Hematopoietic multipotent progenitor cell treated with erythropoietin and hydrocortisone succinate and interleukin-3 and kit ligand, for 8 days (in vitro differentiated cells): ENCODE results near the gene GMPR.
"Not testable (repeated sequence)": the region's sequence is repeated elsewhere in the genome, so short reads cannot be mapped to it uniquely, and the experiment has no call there.

Experiments used
- DNase-seq: peaks from one replicate; pipeline ENCODE4 v3.0.0-alpha.2; 2015

GMPR gene

GRCh38 chr6:16238057-16238962, at the start of gene GMPR:
Gene GMPR (plus strand): TSS chr6:16238587. CDS start chr6:16238694, 107 bp downstream.
- peak; percentile 89 for DNase-seq

- no peak for DNase-seq
Measured at GRCh38 chr6:16190214-16190613, 48.2 kb upstream of the GMPR start.

- DNase-seq, result no peak
Measured at GRCh38 chr6:16196260-16196983, 42.0 kb upstream of the GMPR start.

GRCh38 chr6:16196984-16197546, 41.3 kb upstream of the GMPR start:
- no peak for DNase-seq

- DNase-seq, result no peak
Measured at GRCh38 chr6:16198061-16198705, 40.2 kb upstream of the GMPR start.

- no peak for DNase-seq
Measured at GRCh38 chr6:16199804-16200203, 38.6 kb upstream of the GMPR start.

- no peak for DNase-seq
Measured at GRCh38 chr6:16200321-16200883, 38.0 kb upstream of the GMPR start.

GRCh38 chr6:16201706-16202105, 36.7 kb upstream of the GMPR start:
- DNase-seq, result no peak

GRCh38 chr6:16204653-16205376, 33.6 kb upstream of the GMPR start:
- DNase-seq, result no peak

- no peak for DNase-seq
Measured at GRCh38 chr6:16205377-16206144, 32.8 kb upstream of the GMPR start.

- peak; percentile 78 for DNase-seq
Measured at GRCh38 chr6:16206595-16207037, 31.8 kb upstream of the GMPR start.

GRCh38 chr6:16208989-16209388, 29.4 kb upstream of the GMPR start:
- DNase-seq, result no peak

GRCh38 chr6:16209539-16209938, 28.8 kb upstream of the GMPR start:
- DNase-seq, result no peak

- no peak for DNase-seq
Measured at GRCh38 chr6:16212276-16212675, 26.1 kb upstream of the GMPR start.

GRCh38 chr6:16216501-16217155, 21.8 kb upstream of the GMPR start:
- no peak for DNase-seq

- DNase-seq, result peak; percentile 34
Measured at GRCh38 chr6:16217156-16217721, 21.1 kb upstream of the GMPR start.

GRCh38 chr6:16222826-16223225, 15.6 kb upstream of the GMPR start:
- DNase-seq, result no peak

GRCh38 chr6:16223362-16223761, 15.0 kb upstream of the GMPR start:
- no peak for DNase-seq

- peak; percentile 96 for DNase-seq
Measured at GRCh38 chr6:16224409-16224808, 14.0 kb upstream of the GMPR start.

- DNase-seq, result not testable (repeated sequence)
Measured at GRCh38 chr6:16225062-16225731, 13.2 kb upstream of the GMPR start.
